Measurements from ENCODE around the gene SSBP4. TPM values are rescaled to one million over a fixed set of nuclear protein-coding genes. Genes with fewer than 3 reads are reported as not detected.

Gene SSBP4
- total and polyA plus RNA-seq, 9 of the 15 experiments (the other 6 are each of a cell fraction or from before 2014, with no cell fraction given), result 1.1 to 189 (median 39.0) TPM

DNA sequence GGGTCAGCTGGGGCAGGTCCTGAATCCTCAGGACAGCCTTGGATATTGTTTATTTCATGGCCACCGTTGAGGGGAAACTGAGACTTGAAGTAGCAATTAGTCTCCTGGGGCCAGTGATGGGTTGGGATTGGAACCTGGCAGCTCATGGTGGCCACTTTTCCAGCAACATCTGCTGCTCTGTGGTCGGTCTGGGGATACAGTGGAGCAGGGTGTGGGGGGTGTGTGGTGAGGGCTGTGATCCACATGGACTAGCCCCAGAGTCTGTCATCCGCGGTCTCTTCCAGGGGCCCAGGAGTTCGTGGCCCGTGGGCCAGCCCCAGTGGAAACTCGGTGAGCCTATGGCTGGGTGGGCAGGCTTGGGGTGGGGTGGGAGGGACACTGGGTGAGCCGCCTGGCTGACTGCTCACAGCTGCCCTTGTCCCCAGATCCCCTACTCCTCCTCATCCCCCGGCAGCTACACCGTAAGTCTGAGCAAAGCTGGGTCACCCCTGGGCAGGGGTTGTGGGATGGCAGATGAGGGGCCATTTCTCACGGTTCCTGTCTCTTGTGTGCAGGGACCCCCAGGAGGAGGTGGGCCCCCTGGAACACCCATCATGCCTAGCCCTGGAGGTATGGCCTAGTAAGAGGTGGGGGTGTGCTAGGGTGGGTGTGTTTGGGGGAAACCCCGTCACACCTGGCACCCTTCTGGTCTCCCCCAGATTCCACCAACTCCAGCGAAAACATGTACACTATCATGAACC, 13.2 kb downstream of the SSBP4 start (continued):
- TF ChIP-seq, protein P1, sequence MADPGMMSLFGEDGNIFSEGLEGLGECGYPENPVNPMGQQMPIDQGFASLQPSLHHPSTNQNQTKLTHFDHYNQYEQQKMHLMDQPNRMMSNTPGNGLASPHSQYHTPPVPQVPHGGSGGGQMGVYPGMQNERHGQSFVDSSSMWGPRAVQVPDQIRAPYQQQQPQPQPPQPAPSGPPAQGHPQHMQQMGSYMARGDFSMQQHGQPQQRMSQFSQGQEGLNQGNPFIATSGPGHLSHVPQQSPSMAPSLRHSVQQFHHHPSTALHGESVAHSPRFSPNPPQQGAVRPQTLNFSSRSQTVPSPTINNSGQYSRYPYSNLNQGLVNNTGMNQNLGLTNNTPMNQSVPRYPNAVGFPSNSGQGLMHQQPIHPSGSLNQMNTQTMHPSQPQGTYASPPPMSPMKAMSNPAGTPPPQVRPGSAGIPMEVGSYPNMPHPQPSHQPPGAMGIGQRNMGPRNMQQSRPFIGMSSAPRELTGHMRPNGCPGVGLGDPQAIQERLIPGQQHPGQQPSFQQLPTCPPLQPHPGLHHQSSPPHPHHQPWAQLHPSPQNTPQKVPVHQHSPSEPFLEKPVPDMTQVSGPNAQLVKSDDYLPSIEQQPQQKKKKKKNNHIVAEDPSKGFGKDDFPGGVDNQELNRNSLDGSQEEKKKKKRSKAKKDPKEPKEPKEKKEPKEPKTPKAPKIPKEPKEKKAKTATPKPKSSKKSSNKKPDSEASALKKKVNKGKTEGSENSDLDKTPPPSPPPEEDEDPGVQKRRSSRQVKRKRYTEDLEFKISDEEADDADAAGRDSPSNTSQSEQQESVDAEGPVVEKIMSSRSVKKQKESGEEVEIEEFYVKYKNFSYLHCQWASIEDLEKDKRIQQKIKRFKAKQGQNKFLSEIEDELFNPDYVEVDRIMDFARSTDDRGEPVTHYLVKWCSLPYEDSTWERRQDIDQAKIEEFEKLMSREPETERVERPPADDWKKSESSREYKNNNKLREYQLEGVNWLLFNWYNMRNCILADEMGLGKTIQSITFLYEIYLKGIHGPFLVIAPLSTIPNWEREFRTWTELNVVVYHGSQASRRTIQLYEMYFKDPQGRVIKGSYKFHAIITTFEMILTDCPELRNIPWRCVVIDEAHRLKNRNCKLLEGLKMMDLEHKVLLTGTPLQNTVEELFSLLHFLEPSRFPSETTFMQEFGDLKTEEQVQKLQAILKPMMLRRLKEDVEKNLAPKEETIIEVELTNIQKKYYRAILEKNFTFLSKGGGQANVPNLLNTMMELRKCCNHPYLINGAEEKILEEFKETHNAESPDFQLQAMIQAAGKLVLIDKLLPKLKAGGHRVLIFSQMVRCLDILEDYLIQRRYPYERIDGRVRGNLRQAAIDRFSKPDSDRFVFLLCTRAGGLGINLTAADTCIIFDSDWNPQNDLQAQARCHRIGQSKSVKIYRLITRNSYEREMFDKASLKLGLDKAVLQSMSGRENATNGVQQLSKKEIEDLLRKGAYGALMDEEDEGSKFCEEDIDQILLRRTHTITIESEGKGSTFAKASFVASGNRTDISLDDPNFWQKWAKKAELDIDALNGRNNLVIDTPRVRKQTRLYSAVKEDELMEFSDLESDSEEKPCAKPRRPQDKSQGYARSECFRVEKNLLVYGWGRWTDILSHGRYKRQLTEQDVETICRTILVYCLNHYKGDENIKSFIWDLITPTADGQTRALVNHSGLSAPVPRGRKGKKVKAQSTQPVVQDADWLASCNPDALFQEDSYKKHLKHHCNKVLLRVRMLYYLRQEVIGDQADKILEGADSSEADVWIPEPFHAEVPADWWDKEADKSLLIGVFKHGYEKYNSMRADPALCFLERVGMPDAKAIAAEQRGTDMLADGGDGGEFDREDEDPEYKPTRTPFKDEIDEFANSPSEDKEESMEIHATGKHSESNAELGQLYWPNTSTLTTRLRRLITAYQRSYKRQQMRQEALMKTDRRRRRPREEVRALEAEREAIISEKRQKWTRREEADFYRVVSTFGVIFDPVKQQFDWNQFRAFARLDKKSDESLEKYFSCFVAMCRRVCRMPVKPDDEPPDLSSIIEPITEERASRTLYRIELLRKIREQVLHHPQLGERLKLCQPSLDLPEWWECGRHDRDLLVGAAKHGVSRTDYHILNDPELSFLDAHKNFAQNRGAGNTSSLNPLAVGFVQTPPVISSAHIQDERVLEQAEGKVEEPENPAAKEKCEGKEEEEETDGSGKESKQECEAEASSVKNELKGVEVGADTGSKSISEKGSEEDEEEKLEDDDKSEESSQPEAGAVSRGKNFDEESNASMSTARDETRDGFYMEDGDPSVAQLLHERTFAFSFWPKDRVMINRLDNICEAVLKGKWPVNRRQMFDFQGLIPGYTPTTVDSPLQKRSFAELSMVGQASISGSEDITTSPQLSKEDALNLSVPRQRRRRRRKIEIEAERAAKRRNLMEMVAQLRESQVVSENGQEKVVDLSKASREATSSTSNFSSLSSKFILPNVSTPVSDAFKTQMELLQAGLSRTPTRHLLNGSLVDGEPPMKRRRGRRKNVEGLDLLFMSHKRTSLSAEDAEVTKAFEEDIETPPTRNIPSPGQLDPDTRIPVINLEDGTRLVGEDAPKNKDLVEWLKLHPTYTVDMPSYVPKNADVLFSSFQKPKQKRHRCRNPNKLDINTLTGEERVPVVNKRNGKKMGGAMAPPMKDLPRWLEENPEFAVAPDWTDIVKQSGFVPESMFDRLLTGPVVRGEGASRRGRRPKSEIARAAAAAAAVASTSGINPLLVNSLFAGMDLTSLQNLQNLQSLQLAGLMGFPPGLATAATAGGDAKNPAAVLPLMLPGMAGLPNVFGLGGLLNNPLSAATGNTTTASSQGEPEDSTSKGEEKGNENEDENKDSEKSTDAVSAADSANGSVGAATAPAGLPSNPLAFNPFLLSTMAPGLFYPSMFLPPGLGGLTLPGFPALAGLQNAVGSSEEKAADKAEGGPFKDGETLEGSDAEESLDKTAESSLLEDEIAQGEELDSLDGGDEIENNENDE (IDR thresholded peaks at IDR 0.05; ENCODE audit: low read depth, low read length), result no peak
- TF ChIP-seq, protein P2, sequence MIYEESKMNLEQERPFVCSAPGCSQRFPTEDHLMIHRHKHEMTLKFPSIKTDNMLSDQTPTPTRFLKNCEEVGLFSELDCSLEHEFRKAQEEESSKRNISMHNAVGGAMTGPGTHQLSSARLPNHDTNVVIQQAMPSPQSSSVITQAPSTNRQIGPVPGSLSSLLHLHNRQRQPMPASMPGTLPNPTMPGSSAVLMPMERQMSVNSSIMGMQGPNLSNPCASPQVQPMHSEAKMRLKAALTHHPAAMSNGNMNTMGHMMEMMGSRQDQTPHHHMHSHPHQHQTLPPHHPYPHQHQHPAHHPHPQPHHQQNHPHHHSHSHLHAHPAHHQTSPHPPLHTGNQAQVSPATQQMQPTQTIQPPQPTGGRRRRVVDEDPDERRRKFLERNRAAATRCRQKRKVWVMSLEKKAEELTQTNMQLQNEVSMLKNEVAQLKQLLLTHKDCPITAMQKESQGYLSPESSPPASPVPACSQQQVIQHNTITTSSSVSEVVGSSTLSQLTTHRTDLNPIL (CRISPR knock-in tag; IDR thresholded peaks at IDR 0.05), result peak; percentile 22; the same call in 1 of the 2 replicates
- TF ChIP-seq ZFX (CRISPR knock-in tag; IDR thresholded peaks at IDR 0.05) (no peak), ZNF589 (CRISPR knock-in tag; IDR thresholded peaks at IDR 0.05; ENCODE audit: low read depth) (no peak)
- TF ChIP-seq, protein P3, sequence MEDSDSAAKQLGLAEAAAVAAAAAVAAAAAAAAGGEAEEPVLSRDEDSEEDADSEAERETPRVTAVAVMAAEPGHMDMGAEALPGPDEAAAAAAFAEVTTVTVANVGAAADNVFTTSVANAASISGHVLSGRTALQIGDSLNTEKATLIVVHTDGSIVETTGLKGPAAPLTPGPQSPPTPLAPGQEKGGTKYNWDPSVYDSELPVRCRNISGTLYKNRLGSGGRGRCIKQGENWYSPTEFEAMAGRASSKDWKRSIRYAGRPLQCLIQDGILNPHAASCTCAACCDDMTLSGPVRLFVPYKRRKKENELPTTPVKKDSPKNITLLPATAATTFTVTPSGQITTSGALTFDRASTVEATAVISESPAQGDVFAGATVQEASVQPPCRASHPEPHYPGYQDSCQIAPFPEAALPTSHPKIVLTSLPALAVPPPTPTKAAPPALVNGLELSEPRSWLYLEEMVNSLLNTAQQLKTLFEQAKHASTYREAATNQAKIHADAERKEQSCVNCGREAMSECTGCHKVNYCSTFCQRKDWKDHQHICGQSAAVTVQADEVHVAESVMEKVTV (CRISPR knock-in tag; IDR thresholded peaks at IDR 0.05), result no peak

Data from K562 (cell line).